Activated CD8-positive, alpha-beta T cell treated with anti-CD3 and anti-CD28 coated beads, Interleukin-2, amount 10 ng/mL, durations not matched to agents 7 days and 5 days (primary cell): ENCODE measurements around the gene AFDN. TPM values are rescaled to one million over a fixed set of nuclear protein-coding genes. Genes with fewer than 3 reads are reported as not detected.

ENCODE experiments used
- ATAC-seq: fragments of 150-1000 bp; cut with Tn5 transposase; one replicate; pipeline ENCODE4 v1.10.0; 2021; ENCODE audit warnings: moderate library complexity
- CTCF ChIA-PET: fragments of 350-600 bp; sonication (Branson Sonifier 250); formaldehyde crosslinking; loops from one replicate; lab custom pipeline; 2021; ENCODE audit warnings: antibody characterized with exemption; lab: Charles Lee
- POLR2A ChIA-PET: fragments of 350-600 bp; sonication (Branson Sonifier 250); formaldehyde crosslinking; loops from one replicate; lab custom pipeline; 2021; ENCODE audit warnings: antibody characterized with exemption; lab: Charles Lee
- DNase-seq: peaks from one replicate; pipeline ENCODE4 v3.0.0-alpha.2; 2020
- H3K27ac Mint-ChIP-seq: one replicate; pipeline ENCODE4 v1.8.0; 2021; ENCODE audit warnings: mild to moderate bottlenecking, mixed read lengths
- H3K27me3 Mint-ChIP-seq: one replicate; pipeline ENCODE4 v1.8.0; 2021; ENCODE audit warnings: low read depth, mixed read lengths
- H3K36me3 Mint-ChIP-seq: one replicate; pipeline ENCODE4 v1.8.0; 2021; ENCODE audit warnings: low read depth, mixed read lengths
- H3K4me1 Mint-ChIP-seq: one replicate; pipeline ENCODE4 v1.8.0; 2021; ENCODE audit warnings: low read depth, mixed read lengths
- H3K4me3 Mint-ChIP-seq: one replicate; pipeline ENCODE4 v1.8.0; 2021; ENCODE audit warnings: mild to moderate bottlenecking, mixed read lengths
- H3K9me3 Mint-ChIP-seq: one replicate; pipeline ENCODE4 v1.8.0; 2022; ENCODE audit warnings: mixed read lengths; ENCODE audit not compliant: insufficient read depth
- total RNA-seq, 2 experiments: library from RNA; stranded (reverse); gene quantifications; one replicate each; pipeline ENCODE4 v1.2.3, GENCODE V29; 2021

AFDN gene
- total RNA-seq, 2 experiments from 2014 or later = 20.9 to 24.2 TPM

GRCh38 chr6:167877994-167878779 lies 51.5 kb downstream of the AFDN start:
- no peaks in the 10 kb centered on the region for H3K4me1 Mint-ChIP-seq
- CTCF ChIA-PET = no interaction called here
- no peaks in the 10 kb centered on the region for H3K9me3 Mint-ChIP-seq
- no peak for DNase-seq
- POLR2A ChIA-PET = no interaction called here
- no peak overlapping the region for H3K27ac Mint-ChIP-seq
- H3K4me3 Mint-ChIP-seq = no peak overlapping the region
- H3K36me3 Mint-ChIP-seq = peaks cover 6% of the 10 kb centered on the region
- H3K27me3 Mint-ChIP-seq = peaks cover 2% of the 10 kb centered on the region
- ATAC-seq = no peak

DNA sequence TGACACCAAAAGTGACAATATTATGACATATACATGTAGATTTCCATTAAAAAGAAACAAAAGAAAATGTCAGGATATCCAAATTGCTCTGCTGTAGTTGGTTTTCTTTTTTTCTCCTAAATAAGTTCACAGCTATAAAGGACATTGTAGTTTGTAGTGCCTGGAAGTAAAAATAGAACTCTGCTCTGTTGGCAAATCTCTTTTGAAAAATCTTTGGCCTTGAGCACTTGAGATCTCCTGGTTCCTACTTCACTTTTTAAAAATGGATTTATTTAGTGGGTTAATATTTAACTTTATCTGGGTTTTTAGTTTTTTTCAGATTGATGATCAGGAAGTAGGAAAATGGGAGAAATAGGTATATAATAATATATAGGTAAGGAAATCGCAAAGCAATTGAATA lies 52.9 kb downstream of the AFDN start:
- ChIA-PET CTCF (no interaction called here), POLR2A (no interaction called here)
- no peaks in the 10 kb centered on the region for H3K9me3 Mint-ChIP-seq
- H3K4me3 Mint-ChIP-seq = no peak overlapping the region
- no peak overlapping the region for H3K27ac Mint-ChIP-seq
- ATAC-seq (no peak), DNase-seq (no peak)
- peaks cover 6% of the 10 kb centered on the region for H3K36me3 Mint-ChIP-seq
- H3K4me1 Mint-ChIP-seq = no peaks in the 10 kb centered on the region
- peaks cover 2% of the 10 kb centered on the region for H3K27me3 Mint-ChIP-seq

GRCh38 chr6:167881327-167881726 lies 54.6 kb downstream of the AFDN start:
- peaks cover 2% of the 10 kb centered on the region for H3K27me3 Mint-ChIP-seq
- ChIA-PET CTCF (no interaction called here), POLR2A (no interaction called here)
- H3K4me3 Mint-ChIP-seq = no peak overlapping the region
- peaks cover 4% of the 10 kb centered on the region for H3K36me3 Mint-ChIP-seq
- ATAC-seq = no peak
- no peaks in the 10 kb centered on the region for H3K9me3 Mint-ChIP-seq
- H3K27ac Mint-ChIP-seq = no peak overlapping the region
- DNase-seq = no peak
- H3K4me1 Mint-ChIP-seq = no peaks in the 10 kb centered on the region

GRCh38 chr6:167882244-167882643 lies 55.5 kb downstream of the AFDN start:
- H3K9me3 Mint-ChIP-seq = no peaks in the 10 kb centered on the region
- H3K4me1 Mint-ChIP-seq = no peaks in the 10 kb centered on the region
- H3K4me3 Mint-ChIP-seq = no peak overlapping the region
- DNase-seq (no peak), ATAC-seq (no peak)
- H3K36me3 Mint-ChIP-seq = peaks cover 4% of the 10 kb centered on the region
- H3K27me3 Mint-ChIP-seq = peaks cover 2% of the 10 kb centered on the region
- CTCF ChIA-PET = no interaction called here
- H3K27ac Mint-ChIP-seq = no peak overlapping the region
- POLR2A ChIA-PET = interaction anchor here (0.6 kb wide), 1 partner anchor 121 kb away, joined by 3 read pairs; no protein-coding TSS in a partner anchor

DNA sequence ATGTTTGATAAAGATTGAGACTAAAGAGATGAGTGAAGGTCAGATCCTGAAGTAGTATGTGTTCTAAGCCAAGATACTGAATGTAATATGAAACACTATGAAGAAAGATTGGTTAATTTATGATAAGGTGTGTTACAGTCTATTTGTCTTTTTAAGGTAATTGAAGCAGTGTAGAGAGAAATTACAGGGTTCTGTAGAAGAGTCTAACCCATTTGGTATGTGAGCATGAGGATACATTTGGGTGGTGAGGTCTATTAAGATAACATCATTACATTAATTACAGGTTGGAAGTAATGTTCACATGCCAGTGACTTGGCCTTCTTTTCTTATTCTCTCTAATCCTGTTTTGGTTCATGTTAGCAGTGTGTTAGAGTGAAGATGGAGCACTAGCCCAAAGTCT lies 61.4 kb downstream of the AFDN start:
- H3K27ac Mint-ChIP-seq = no peak overlapping the region
- H3K36me3 Mint-ChIP-seq = peaks cover 2% of the 10 kb centered on the region
- H3K4me3 Mint-ChIP-seq = no peak overlapping the region
- no peak for ATAC-seq
- no peaks in the 10 kb centered on the region for H3K9me3 Mint-ChIP-seq
- ChIA-PET CTCF (no interaction called here), POLR2A (no interaction called here)
- H3K4me1 Mint-ChIP-seq = no peaks in the 10 kb centered on the region
- H3K27me3 Mint-ChIP-seq = peaks cover 2% of the 10 kb centered on the region
- no peak for DNase-seq

GRCh38 chr6:167892835-167893815 lies 66.4 kb downstream of the AFDN start:
- no peak for ATAC-seq
- ChIA-PET POLR2A (no interaction called here), CTCF (no interaction called here)
- Mint-ChIP-seq H3K27me3 (peaks cover 2% of the 10 kb centered on the region), H3K36me3 (peaks cover 2% of the 10 kb centered on the region), H3K4me3 (no peak overlapping the region), H3K27ac (no peak overlapping the region), H3K4me1 (no peaks in the 10 kb centered on the region), H3K9me3 (no peaks in the 10 kb centered on the region)
- no peak for DNase-seq

- ChIA-PET POLR2A (no interaction called here), CTCF (no interaction called here)
- Mint-ChIP-seq H3K27ac (no peak overlapping the region), H3K4me3 (no peak overlapping the region), H3K27me3 (peaks cover 2% of the 10 kb centered on the region), H3K36me3 (peaks cover 2% of the 10 kb centered on the region), H3K4me1 (no peaks in the 10 kb centered on the region), H3K9me3 (no peaks in the 10 kb centered on the region)
- no peak for DNase-seq
- no peak for ATAC-seq
Measured at GRCh38 chr6:167894965-167895364, 68.3 kb downstream of the AFDN start.

GRCh38 chr6:167896648-167897047 lies 69.9 kb downstream of the AFDN start:
- CTCF ChIA-PET = no interaction called here
- Mint-ChIP-seq H3K27ac (no peak overlapping the region), H3K27me3 (no peaks in the 10 kb centered on the region), H3K9me3 (no peaks in the 10 kb centered on the region), H3K36me3 (no peaks in the 10 kb centered on the region), H3K4me1 (no peaks in the 10 kb centered on the region), H3K4me3 (no peak overlapping the region)
- POLR2A ChIA-PET = no interaction called here
- ATAC-seq (no peak), DNase-seq (no peak)

- Mint-ChIP-seq H3K4me1 (no peaks in the 10 kb centered on the region), H3K36me3 (no peaks in the 10 kb centered on the region), H3K27ac (no peak overlapping the region), H3K27me3 (no peaks in the 10 kb centered on the region), H3K9me3 (no peaks in the 10 kb centered on the region), H3K4me3 (no peak overlapping the region)
- CTCF ChIA-PET = interaction anchor here (0.6 to 0.9 kb wide), 2 partner anchors 71 to 414 kb away, joined by 3 read pairs; no protein-coding TSS in a partner anchor
- ATAC-seq (no peak), DNase-seq (no peak)
- POLR2A ChIA-PET = interaction anchor here (0.5 kb wide), 1 partner anchor 1117 kb away, joined by 3 read pairs; no protein-coding TSS in a partner anchor
Measured at GRCh38 chr6:167898673-167899311, 72.1 kb downstream of the AFDN start.

DNA sequence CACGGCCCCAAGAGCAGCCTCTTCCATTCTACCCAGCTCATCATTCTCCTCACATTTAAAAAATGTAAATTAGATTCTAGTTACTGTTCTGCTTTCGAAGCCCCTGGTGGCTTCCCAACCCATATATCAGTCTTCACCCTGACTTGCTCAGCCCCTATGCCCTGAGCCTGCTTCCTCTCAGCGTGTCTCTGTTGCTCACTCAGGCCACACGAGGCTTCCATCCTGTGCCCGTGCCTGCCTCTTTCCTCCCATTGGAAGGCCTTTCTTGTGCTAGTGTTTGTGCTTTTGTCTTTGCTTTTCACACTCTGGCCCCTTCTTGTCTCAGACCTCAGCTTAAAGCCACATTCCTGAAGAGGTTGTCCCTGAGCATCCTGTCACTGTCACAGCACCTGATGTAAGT lies 78.1 kb downstream of the AFDN start:
- POLR2A ChIA-PET = no interaction called here
- CTCF ChIA-PET = no interaction called here
- DNase-seq = no peak
- no peaks in the 10 kb centered on the region for H3K36me3 Mint-ChIP-seq
- no peak overlapping the region for H3K27ac Mint-ChIP-seq
- H3K27me3 Mint-ChIP-seq = no peaks in the 10 kb centered on the region
- H3K4me1 Mint-ChIP-seq = no peaks in the 10 kb centered on the region
- no peak overlapping the region for H3K4me3 Mint-ChIP-seq
- no peak for ATAC-seq
- no peaks in the 10 kb centered on the region for H3K9me3 Mint-ChIP-seq

DNA sequence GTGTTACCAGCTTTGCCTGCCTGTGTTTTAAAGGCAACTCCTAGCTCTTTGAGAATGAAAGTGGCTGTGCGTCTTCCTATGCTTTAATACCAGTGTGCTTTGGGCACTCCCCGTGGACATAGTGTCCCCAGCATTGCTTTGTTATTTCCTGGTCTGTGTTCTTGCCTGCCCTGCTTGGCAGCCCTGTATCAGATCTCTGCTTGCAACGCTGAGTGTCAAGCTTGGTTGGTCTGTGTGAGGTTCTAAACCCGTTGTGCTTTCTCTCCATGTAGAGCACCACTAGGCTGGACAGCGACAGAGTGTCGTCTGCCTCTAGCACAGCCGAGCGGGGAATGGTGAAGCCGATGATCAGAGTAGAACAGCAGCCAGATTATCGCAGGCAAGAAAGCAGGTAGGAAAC lies 80.2 kb downstream of the AFDN start:
- ChIA-PET CTCF (no interaction called here), POLR2A (no interaction called here)
- H3K27me3 Mint-ChIP-seq = no peaks in the 10 kb centered on the region
- no peak for ATAC-seq
- H3K27ac Mint-ChIP-seq = no peak overlapping the region
- no peaks in the 10 kb centered on the region for H3K4me1 Mint-ChIP-seq
- no peaks in the 10 kb centered on the region for H3K9me3 Mint-ChIP-seq
- H3K36me3 Mint-ChIP-seq = no peaks in the 10 kb centered on the region
- no peak overlapping the region for H3K4me3 Mint-ChIP-seq
- no peak for DNase-seq
